ENCODE measurements around the gene C20orf202.

Gene C20orf202

GRCh38 chr20:1163105-1163504 lies 40.1 kb upstream of the C20orf202 start:
- in situ Hi-C loops (cut with HindIII; ENCODE audit: low sequenced_read_pairs) = no loop called here
- no peak overlapping the region for H3K4me3 ChIP-seq (ENCODE audit: low read depth, low read length)
- DNase-seq (ENCODE audit: low read depth) = no peak
- TF ChIP-seq, protein P1, sequence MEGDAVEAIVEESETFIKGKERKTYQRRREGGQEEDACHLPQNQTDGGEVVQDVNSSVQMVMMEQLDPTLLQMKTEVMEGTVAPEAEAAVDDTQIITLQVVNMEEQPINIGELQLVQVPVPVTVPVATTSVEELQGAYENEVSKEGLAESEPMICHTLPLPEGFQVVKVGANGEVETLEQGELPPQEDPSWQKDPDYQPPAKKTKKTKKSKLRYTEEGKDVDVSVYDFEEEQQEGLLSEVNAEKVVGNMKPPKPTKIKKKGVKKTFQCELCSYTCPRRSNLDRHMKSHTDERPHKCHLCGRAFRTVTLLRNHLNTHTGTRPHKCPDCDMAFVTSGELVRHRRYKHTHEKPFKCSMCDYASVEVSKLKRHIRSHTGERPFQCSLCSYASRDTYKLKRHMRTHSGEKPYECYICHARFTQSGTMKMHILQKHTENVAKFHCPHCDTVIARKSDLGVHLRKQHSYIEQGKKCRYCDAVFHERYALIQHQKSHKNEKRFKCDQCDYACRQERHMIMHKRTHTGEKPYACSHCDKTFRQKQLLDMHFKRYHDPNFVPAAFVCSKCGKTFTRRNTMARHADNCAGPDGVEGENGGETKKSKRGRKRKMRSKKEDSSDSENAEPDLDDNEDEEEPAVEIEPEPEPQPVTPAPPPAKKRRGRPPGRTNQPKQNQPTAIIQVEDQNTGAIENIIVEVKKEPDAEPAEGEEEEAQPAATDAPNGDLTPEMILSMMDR (IDR thresholded peaks at IDR 0.05; ENCODE audit: low read depth, low read length, missing control alignments) = no peak

- H3K4me3 ChIP-seq (ENCODE audit: low read depth, low read length) = no peak overlapping the region
- no peak for DNase-seq (ENCODE audit: low read depth)
- in situ Hi-C loops (cut with HindIII; ENCODE audit: low sequenced_read_pairs) = no loop called here
- TF ChIP-seq, protein P1 (IDR thresholded peaks at IDR 0.05; ENCODE audit: low read depth, low read length, missing control alignments) = no peak
These were observed 39.6 kb upstream of the C20orf202 start for GRCh38 chr20:1163653-1164052.

DNA sequence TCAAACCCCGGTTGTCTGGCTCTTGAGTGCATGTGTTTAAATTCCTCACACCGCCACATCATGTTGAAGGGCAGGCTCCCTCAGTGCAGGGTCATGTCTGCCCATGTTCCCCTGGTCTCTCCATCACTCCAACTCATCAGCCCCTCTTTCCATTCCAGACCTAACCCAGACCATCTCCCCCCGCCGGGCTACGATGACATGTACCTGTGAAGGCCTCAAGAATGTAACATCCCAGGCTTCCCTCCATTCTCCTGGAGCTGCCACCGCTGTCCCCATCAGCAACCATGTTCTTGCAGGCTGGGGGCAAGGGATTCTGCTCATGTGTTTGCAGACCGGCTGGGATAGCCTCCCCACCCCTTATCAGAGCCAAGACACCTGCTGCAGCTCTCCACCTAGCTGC lies 38.4 kb upstream of the C20orf202 start:
- in situ Hi-C loops (cut with HindIII; ENCODE audit: low sequenced_read_pairs) = no loop called here
- no peak overlapping the region for H3K4me3 ChIP-seq (ENCODE audit: low read depth, low read length)
- TF ChIP-seq, protein P1 (IDR thresholded peaks at IDR 0.05; ENCODE audit: low read depth, low read length, missing control alignments) = no peak
- no peak for DNase-seq (ENCODE audit: low read depth)

GRCh38 chr20:1165521-1165920 lies 37.7 kb upstream of the C20orf202 start:
- H3K4me3 ChIP-seq (ENCODE audit: low read depth, low read length) = no peak overlapping the region
- no peak for DNase-seq (ENCODE audit: low read depth)
- TF ChIP-seq, protein P1 (IDR thresholded peaks at IDR 0.05; ENCODE audit: low read depth, low read length, missing control alignments) = no peak
- in situ Hi-C loops (cut with HindIII; ENCODE audit: low sequenced_read_pairs) = no loop called here

GRCh38 chr20:1165941-1166340 lies 37.3 kb upstream of the C20orf202 start:
- in situ Hi-C loops (cut with HindIII; ENCODE audit: low sequenced_read_pairs) = no loop called here
- no peak overlapping the region for H3K4me3 ChIP-seq (ENCODE audit: low read depth, low read length)
- DNase-seq (ENCODE audit: low read depth) = no peak
- TF ChIP-seq, protein P1 (IDR thresholded peaks at IDR 0.05; ENCODE audit: low read depth, low read length, missing control alignments) = no peak

GRCh38 chr20:1166948-1167720 lies 36.1 kb upstream of the C20orf202 start:
- DNase-seq (ENCODE audit: low read depth) = no peak
- TF ChIP-seq, protein P1 (IDR thresholded peaks at IDR 0.05; ENCODE audit: low read depth, low read length, missing control alignments) = no peak
- H3K4me3 ChIP-seq (ENCODE audit: low read depth, low read length) = no peak overlapping the region
- in situ Hi-C loops (cut with HindIII; ENCODE audit: low sequenced_read_pairs) = no loop called here
